Activated naive CD4-positive, alpha-beta T cell (primary cell): Measurements from ENCODE around the gene SPATA12.

Experiments used
- DNase-seq, 4 experiments: peaks; one replicate each; lab custom pipeline; 2025; lab: John Stamatoyannopoulos, UW

Gene SPATA12, protein sequence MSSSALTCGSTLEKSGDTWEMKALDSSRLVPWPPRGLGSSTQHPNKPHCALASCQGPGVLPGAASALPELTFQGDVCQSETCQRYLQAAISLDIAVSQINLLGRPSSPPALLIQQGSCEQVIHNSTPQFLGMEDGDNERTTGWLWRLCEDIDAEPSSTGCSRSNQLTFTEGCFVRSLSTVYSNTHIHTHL

DNA sequence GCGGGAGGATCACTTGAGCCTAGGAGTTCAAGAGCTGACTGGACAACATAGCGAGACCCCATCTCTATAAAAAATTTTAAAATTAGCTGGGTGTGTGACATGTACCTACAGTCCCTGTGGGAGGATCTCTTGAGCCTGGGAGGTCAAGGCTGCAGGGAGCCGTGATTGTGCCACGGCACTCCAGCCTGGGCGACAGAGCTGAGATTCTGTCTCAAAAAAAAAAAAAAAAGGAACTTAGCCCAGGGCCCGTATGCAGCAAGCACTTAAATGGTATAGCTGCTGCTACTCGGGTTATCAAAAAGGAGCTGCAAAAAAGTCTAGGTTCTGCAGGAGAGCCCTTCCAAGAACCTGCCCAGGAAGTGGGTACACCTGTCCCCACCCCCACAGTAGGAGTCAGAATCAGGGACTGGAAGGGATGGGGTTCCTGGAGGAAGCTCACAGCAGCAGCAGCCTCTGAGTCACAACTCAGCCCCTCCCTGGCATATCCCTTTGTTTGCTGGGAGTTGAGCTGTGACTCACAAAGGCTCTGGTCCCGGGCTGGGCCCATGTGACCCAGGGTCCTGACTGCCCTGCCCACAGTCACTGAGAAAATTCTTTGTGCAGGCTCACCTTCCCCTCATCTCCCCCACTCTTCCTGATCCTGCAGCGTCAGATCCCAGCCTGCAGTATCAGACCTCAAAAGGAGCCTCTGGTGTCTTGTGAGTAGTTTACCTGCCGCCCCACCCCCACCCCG lies at the start of gene SPATA12:
TSS of gene SPATA12 (plus strand) at position 576 of the 733 bp plus-strand sequence. CDS start 13,031 bp downstream, outside the sequence.
- no peak for DNase-seq

DNA sequence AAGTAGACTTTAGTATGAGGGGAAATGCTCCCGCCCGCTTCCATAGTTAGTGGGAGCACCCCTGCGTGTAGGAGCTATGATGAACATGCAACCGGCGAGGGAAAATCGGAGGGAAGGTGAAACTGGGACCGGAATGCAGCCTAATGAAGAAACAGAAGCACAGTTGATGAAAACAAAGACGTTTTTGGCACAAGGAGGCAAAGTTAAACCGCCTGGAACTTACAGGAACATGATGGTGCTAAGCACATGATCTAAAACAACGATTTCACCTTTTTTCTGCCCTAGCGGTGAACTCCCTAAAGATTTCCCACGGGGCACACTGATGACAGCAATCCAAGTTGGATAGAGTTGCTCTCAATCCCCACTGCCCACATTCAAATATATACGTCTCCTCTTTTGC lies 49.4 kb upstream of the SPATA12 start:
- no peak for DNase-seq

DNA sequence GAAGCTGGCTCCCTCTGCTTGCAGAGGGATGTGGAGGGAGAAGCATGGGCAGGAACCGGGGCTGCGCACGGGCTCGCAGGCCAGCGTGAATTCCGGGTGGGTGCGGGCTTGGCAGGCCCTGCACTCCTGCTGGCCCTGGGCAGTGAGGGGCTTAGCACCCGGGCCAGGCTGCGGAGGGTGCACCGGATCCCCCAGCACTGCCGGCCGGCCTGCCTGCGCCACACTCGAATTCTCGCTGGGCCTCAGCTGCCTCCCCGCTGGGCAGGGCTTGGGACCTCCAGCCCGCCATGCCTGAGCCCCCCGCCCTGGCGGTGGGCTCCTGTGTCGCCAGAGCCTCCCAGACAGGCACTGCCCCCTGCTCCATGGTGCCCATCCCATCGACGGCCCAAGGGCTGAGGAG lies 47.6 kb upstream of the SPATA12 start:
- DNase-seq: no peak

DNA sequence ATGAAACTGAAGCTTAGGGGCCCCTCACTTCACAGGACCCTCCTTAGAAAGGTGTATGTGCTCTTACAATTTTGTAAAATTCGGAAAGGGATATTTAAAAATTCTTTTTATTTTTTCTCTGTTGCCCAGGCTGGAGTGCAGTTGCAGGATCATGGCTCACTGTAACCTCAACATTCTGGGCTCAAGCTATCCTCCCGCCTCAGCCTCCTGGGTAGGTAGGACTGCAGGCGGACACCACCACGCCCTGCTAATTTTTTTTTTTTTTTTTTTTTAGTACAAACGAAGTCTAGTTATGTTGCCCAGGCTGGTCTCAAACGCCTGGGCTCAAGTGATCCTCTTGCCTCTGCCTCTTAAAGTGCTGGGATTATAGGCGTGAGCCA lies 45.1 kb upstream of the SPATA12 start:
- no peak for DNase-seq

DNA sequence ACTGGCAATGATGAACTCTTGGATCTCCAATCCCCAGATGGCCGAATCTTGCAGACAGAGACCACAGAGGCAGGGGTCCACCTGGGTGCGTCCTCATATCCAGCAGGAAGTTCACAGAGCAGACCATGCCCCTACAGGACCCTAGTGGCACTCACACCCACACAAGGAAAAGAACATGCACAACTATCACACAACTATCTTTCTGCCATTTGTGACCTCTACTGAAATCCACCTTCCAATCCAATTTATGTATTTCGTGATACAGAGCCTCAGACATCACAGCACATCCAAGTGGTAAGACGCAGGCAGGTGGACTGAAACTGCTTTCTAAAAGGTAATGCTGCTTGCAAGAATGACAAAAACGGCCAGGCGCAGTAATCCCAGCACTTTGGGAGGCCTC lies 44.6 kb upstream of the SPATA12 start:
- no peak for DNase-seq

DNA sequence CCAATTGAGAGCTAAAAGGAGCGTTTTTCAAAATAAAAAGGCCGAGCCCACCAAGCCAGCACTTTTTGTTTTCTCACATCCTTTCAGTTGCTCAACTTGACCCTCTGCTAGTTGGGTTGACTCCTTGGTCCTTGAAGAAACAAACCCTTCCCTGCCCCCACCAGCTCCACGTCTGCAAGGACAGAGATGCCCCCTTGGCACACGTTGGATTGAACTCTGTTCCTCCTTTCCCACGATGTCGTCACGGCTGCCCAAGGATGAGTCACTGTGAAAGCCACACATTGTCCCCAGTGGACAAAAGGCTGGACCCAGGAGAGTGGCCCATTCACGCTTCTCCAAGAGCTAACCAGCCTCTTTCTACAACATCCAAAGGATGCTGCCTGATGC lies 43.0 kb upstream of the SPATA12 start:
- DNase-seq: no peak

DNA sequence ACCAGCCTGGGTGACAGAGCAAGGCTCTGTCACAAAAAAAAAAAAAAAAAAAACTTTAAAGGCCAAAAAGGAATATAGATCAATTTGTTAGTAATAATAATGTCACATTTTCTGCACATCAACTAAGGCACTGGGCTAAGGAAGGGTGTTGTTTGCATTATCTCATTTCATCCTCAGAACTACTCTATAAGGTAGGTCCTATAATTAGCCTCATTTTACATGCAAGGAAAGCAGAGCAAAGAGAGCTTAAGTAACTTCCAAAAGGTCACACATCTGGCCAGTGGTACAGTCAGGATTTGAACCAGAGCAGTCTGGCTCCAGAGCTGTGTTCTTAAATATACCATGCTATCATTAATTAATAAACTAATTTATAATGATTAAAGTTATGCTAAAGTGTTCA lies 42.2 kb upstream of the SPATA12 start:
- DNase-seq: no peak

DNA sequence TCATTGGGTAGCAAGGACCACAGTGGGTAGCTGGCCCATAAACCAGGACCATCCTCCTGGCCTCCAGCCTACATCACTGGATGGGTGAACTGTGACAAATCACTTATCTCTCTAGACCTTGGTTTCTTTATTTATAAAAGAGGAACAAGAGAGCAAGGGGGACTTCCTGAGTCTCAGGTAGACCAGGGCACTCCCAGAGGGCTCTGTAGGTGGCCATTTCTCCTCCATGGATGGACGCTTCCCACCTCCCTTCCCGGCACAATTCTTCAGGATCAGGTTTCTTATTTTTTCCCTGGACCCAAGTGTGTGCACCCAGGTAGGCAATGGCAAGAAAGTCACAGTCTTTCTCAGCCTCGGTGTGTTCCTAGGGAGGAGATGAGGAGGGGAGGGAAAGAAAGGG lies 41.4 kb upstream of the SPATA12 start:
- DNase-seq: no peak

DNA sequence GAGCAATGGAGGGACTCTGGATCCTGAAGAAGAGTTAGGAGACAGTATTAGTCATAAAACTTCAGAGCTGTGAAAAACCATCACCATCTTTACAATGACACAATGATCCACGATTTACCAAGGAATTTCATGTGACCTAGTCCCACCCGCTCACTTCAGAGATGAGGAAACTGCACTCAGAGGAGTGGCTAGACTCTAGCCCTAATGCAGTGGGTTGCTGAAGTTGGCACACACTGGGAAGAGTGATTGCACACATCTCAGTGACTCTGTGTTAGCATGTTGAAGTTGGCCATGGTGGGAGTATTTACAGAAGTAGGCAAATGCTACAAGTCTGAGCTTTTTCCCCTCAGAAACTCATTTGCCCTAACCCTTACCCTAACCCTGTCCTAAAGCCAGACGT lies 35.2 kb upstream of the SPATA12 start:
- no peak for DNase-seq

DNA sequence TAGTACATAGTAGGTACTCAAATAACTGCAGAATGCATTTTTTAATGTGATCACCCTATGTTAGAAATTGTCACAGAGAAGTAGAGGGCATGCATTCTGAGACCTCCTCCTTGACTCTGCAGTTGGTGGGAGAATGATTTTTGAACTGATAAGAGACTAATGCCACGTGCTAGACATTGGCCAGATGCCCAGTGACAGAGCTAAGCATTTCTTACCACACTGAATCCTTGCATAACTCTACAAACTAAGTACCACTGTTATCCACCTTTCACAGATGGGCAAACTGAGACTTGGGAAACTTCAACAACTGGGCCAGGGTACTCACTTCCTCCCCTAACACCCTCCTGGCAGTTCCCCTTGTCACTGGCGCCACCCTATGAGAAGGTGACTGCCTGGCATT lies 33.5 kb upstream of the SPATA12 start:
- no peak for DNase-seq

DNA sequence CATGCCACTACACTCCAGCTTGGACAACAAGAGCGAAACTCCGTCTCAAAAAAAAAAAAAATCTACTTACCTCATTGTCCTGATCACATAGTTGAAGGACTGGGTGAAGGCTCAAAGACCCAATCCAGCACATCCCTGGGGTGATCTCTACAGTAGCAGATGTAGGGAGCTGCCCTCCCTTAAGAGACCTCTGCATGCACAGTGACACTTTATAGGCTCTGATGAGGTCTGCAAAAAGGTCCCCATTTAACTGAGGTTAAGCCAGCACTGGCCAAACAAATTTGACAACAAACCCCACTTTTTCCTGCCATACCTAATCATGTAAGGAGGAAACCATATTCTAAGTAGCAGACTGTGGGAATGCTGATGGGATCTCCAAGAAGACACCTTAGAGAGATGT lies 31.1 kb upstream of the SPATA12 start:
- no peak for DNase-seq

DNA sequence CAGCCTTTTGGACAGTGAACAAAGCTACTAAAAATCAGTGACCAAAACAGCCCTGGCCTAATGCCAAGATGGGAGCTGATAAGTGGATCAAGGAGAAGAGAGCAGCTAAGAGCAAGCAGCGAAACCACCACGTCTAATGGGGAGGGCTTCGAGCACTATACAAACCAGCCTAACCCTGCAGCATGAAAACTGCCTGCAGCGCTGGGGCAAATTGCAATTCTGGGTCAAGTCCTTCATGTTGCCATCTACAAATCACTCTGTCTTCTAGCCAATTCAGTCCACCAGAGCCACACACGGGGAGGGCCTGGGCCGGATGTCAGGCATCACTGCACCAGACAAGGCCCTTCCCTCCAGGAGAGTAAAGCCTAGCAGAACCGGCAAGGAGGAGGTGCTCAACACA lies 30.5 kb upstream of the SPATA12 start:
- no peak for DNase-seq

DNA sequence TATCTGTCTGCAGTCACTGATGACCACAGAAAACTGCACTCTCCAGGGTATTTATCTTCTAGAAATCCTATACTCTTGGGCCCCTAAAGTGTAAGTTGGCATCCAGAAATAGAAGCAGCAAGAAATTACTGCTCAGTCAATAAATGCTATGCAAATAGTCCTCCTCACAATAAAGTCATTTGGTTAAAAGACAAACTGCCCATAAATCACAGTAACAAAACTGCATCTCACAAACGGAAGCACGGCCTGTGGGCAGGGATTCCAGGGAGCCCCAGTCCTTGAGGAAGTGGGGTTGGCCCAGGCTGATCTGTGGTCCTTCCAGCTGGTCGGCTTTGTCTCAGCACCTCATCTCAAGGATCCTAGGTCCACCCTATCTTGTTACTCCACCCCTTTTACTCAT lies 29.7 kb upstream of the SPATA12 start:
- no peak for DNase-seq

DNA sequence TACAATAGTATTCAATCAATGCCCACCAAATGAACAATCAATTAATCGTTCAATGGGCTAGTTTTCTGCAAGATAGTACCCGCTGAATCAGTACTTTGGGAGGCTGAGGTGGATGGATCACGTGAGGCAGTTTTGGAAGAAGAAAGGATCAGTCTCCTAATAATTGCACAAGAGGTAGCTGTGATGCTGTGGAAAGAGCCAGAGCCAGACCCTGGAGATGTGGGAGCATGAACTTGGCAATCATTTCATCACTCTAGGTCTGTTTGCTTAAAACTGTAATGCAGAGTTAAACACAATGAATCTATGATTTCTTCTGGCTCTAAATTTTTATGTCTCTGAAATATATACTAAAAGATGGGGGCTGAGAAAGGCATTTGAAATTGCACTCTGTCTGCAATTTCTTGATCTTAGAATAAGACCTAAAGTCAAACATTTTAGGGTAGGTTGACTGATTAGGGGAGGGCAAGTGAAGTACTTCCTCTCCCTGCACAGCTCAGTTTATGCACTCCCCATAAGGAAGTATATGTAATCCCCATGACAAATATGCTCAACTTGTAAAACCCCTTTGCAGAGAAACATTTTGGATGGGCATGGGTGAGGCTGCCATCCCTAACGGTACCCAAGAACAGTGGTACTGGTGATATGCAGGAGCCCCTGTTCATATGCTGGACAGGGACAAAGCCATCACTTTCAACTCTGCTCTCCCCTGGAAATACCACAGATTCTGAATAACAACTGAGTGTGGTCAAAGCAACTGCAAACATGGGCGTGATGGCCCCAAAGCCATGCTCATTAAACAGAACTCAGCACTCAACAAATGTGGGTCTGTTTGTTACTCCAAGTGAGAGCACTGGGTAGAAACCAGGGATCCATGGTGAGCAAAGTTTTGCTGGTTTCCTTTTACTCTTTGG lies 28.6 kb upstream of the SPATA12 start:
- DNase-seq: no peak

DNA sequence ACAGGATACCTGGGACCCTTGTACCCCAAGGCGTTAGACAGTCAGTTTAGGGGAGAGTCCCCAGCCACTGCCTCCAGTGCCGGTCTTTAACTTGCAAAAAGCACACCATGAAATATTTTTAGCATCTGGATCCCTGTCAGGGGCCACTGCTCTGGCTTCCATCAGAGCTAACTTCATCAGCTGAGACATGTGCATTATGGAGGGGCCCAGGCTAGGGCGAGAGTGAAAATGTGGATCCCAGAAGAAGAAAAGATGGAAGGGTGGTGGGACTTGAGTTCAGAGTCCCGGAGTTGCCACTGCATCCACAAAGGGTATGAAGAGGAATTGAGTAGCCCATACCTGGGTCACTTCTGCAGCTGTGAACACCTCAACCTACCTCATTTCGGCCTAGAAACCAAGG lies 23.5 kb upstream of the SPATA12 start:
- DNase-seq: no peak

DNA sequence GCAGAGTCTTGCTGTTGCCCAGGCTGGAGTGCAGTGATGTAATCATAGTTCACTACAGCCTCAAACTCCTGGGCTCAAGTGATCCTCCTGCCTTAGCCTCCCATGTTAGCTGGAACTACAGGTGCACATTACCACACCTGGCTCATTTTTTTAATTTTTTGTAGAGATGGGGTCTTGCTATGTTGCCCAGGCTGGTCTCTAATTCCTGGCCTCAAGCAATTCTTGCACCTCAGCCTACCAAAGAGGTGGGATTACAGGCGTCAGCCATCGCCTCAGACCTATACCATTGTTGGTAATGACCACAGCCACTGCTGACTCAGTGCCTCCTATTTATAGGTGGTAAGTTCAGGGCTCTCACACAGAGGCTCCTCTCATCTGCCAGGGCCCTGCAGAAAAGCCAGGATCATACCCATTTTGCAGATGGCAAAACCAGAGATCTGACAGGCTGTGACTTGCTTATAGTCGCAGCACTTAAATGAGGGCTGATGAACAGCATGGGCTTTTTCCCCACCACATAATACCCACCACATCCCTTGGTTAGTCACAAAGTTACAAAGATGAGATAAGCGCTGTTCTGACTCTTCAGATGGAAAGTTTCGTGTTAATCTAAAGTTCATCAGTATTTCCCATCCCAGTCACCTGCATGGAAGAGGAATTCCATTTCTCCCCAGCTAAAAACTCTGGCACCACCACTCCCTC lies 21.8 kb upstream of the SPATA12 start:
- no peak for DNase-seq

DNA sequence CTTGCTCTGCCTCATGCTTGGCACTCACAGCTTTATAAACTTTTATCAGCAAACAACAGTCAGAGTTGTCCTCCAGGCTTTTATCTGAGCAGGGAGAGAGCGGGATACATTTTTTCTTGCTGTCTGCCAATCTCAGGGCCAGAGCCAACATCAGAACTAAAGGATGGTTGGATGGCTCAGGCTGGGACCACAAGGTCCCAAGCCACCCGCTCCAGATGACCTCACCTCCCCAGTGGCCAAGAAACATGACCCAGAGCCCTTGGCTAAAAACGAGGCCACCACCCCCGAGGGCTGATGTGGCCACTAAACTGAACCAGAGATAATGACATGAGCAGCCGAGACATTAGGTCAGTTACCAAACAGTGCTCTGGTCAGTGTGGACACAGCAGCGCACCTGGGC lies 18.8 kb upstream of the SPATA12 start:
- DNase-seq: no peak

DNA sequence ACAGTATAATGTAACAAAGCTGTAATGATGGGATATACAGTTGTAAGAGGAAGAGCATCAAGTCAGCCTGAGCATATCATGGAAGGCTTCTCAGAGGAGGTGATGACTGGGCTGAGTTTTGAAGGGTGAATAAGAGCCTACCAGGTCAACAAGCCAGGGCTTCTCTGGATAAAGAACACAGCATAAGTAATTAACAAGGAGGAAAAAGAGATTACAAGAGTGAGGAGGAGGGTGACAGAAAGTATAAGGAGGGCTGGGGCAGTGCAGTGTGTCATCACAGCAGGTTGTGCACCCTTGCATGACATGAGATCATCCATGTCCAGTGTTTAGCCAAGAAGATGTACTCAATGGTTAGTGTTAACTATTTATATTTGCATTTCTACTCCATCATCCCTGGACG lies 16.9 kb upstream of the SPATA12 start:
- no peak for DNase-seq

DNA sequence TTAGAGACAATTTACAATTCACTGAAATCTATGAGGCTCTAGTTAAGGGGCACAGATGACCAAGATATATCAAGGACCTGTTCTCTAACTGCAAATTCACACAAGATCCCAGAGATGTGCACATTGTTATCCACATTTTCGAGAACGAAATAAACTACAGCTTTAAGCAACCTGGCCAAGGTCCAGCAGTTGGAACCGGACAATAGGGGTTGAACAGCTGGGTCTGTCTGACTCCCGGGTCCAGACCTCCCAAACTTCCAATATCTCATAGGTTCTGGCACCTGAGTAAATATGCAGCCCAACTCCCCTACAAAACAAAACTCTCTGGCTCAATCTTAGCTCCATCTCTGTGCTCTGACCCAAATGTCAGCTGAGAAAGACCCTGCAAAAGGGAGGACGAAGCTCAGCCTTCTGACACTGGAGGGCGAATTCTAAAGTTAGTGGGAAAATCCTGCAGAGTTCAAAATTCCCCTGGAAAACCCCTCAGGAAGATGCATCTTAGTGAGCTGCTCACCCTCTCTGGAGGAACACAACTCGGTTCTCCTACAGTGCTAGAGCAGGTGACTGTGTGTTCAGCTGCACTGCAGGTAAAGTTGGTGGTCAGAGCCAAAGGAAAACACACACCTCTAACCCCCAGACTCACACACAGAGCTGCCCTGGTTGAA lies 14.2 kb upstream of the SPATA12 start:
- no peak for DNase-seq

DNA sequence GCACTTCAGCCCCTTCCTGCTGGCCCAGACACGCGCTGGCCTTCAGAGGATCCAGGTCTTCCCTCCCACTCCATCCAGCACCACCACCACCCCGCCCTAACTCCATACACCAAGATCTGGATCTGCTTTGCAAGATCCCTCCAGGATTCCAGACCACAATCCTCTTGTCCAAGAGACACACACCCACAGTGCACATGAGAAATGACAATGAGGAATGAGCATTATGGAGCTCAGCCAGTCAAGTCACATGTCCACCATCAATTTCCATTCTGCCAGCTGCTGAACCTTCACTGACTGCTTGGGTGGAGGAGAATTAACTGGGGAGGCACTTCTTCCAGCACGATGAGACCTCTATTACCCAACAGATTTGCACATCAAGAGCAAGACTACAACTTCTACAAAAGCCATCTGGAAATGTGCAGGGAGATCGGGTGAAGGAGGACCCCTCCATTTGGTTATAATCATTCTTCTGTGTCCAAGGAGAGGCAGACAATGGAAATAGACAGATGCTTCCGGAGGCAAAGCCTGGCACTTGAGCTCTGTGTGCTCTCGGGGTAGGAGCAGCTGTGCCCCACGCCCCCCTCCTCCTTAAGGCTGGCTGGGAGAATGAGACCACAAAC lies 12.3 kb upstream of the SPATA12 start:
- no peak for DNase-seq

DNA sequence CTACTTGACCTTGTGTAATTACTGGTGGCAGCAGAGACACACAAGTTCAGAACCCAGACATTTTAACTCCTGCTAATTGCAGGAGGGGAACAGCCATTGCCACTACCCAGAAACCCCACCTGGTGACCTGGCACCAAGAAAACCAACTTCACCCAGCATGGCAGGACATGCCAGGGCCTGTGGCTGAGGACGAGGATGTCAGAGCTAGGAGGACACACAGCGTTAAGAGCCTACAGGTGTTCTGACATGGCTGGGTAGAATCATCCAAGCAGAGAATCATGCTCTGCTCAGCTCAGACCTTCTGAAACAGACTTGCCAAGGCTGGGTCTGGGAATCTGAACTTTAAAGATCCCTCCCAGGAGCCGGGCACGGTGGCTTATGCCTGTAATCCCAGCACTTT lies 11.7 kb upstream of the SPATA12 start:
- no peak for DNase-seq
